Posterior cingulate gyrus (tissue), 11 donors: Measurements from ENCODE around the gene NPC2.

Source experiments
- DNase-seq, 10 donors: peaks; one replicate each; pipeline versions ENCODE4 v3.0.0 to v3.0.0-alpha.2; 2020 to 2021; ENCODE audit warnings: mixed read lengths in 3 of 10
- intact Hi-C: fragments of 100-400 bp; cut with DNase I; formaldehyde crosslinking; loops from one replicate; pipeline ENCODE4 v1.15.1; 2023

The NPC2 gene

GRCh38 chr14:74521756-74522155 lies 28.7 kb upstream of the NPC2 start:
- peak in 3 of 10 donors; percentile 8 to 67 (median 65) for DNase-seq
- intact Hi-C loops: no loop called here

- intact Hi-C loops: no loop called here
- peak in 3 of 10 donors; percentile 3 to 70 (median 57) for DNase-seq
Observed at GRCh38 chr14:74519316-74520074, 26.4 kb upstream of the NPC2 start.

GRCh38 chr14:74518221-74518620 lies 25.1 kb upstream of the NPC2 start:
- intact Hi-C loops: no loop called here
- DNase-seq: peak in 2 of 10 donors; percentile 49 to 74

GRCh38 chr14:74517731-74518130 lies 24.6 kb upstream of the NPC2 start:
- peak in 2 of 10 donors; percentile 1 to 16 for DNase-seq
- intact Hi-C loops: no loop called here

GRCh38 chr14:74516451-74517160 lies 23.5 kb upstream of the NPC2 start:
- peak in 3 of 10 donors; percentile 5 to 73 (median 48) for DNase-seq

GRCh38 chr14:74515891-74516412 lies 22.8 kb upstream of the NPC2 start:
- intact Hi-C loops: no loop called here
- peak in 3 of 10 donors; percentile 13 to 71 (median 19) for DNase-seq

More at GRCh38 chr14:74516451-74517160, 23.5 kb upstream of the NPC2 start:
- intact Hi-C loops: no loop called here

GRCh38 chr14:74514471-74514941 lies 21.4 kb upstream of the NPC2 start:
- intact Hi-C loops: no loop called here
- peak in 1 of 10 donors; percentile 78 for DNase-seq

GRCh38 chr14:74511966-74512830 lies 19.1 kb upstream of the NPC2 start:
- peak in 1 of 10 donors; percentile 51 for DNase-seq
- intact Hi-C loops: no loop called here

- peak in 1 of 10 donors; percentile 64 for DNase-seq
Observed at GRCh38 chr14:74510959-74511409, 17.9 kb upstream of the NPC2 start.

GRCh38 chr14:74510223-74510931 lies 17.3 kb upstream of the NPC2 start:
- DNase-seq: peak in 1 of 10 donors; percentile 74
- intact Hi-C loops: no loop called here

More at GRCh38 chr14:74510959-74511409, 17.9 kb upstream of the NPC2 start:
- intact Hi-C loops: no loop called here

GRCh38 chr14:74509587-74510222 lies 16.6 kb upstream of the NPC2 start:
- intact Hi-C loops: no loop called here

GRCh38 chr14:74508844-74509428 lies 15.8 kb upstream of the NPC2 start:
- intact Hi-C loops: no loop called here
- DNase-seq: peak in 1 of 10 donors; percentile 63

More at GRCh38 chr14:74509587-74510222, 16.6 kb upstream of the NPC2 start:
- DNase-seq: peak in 1 of 10 donors; percentile 50

- intact Hi-C loops: no loop called here
Observed at GRCh38 chr14:74508292-74508731, 15.2 kb upstream of the NPC2 start.

GRCh38 chr14:74507840-74508239 lies 14.7 kb upstream of the NPC2 start:
- DNase-seq: peak in 1 of 10 donors; percentile 47
- intact Hi-C loops: no loop called here

More at GRCh38 chr14:74508292-74508731, 15.2 kb upstream of the NPC2 start:
- DNase-seq: peak in 1 of 10 donors; percentile 29

GRCh38 chr14:74507085-74507484 lies 14.0 kb upstream of the NPC2 start:
- DNase-seq: peak in 1 of 10 donors; percentile 60
- intact Hi-C loops: no loop called here

GRCh38 chr14:74506411-74506851 lies 13.3 kb upstream of the NPC2 start:
- intact Hi-C loops: no loop called here

GRCh38 chr14:74505831-74506230 lies 12.7 kb upstream of the NPC2 start:
- intact Hi-C loops: no loop called here
- DNase-seq: peak in 1 of 10 donors; percentile 80

More at GRCh38 chr14:74506411-74506851, 13.3 kb upstream of the NPC2 start:
- peak in 1 of 10 donors; percentile 67 for DNase-seq
